Mesenchymal stem cell (in vitro differentiated cells and primary cell): Measurements from ENCODE around the gene PPP2R5E.
A peak's percentile ranks its signal among the peaks of the same experiment; 100 is the strongest.

Experiments used
- DNase-seq: peaks from one replicate; pipeline ENCODE4 v3.0.0-alpha.2; 2013
- H2AFZ ChIP-seq: one replicate; pipeline ENCODE4 v1.6.1; 2013; ENCODE audit warnings: low read depth, mild to moderate bottlenecking, control low read depth, inconsistent platforms, low read length, moderate library complexity
- H2AK5ac ChIP-seq: 2 replicates; pipeline ENCODE4 v1.6.1; 2013; ENCODE audit warnings: low read length, moderate library complexity, mild to moderate bottlenecking, inconsistent platforms; ENCODE audit not compliant: severe bottlenecking
- H2BK120ac ChIP-seq: one replicate; pipeline ENCODE4 v1.6.1; 2013; ENCODE audit warnings: low read depth, mild to moderate bottlenecking, inconsistent platforms, low read length, moderate library complexity
- H2BK12ac ChIP-seq, 2 experiments: one replicate each; pipeline ENCODE4 v1.6.1; 2013; ENCODE audit warnings: inconsistent platforms in 2 of 2, low read length in 2 of 2, mild to moderate bottlenecking in 2 of 2, moderate library complexity in 2 of 2, control low read depth in 1 of 2
- H2BK15ac ChIP-seq: one replicate; pipeline ENCODE4 v1.6.1; 2013; ENCODE audit warnings: mild to moderate bottlenecking, low read depth, inconsistent platforms; ENCODE audit not compliant: poor library complexity, severe bottlenecking
- H2BK5ac ChIP-seq: 2 replicates; pipeline ENCODE4 v1.6.1; 2013; ENCODE audit warnings: low read depth, mild to moderate bottlenecking, low read length, control low read depth, inconsistent platforms; ENCODE audit not compliant: poor library complexity, severe bottlenecking
- H3K14ac ChIP-seq, 2 experiments: one replicate each; pipeline ENCODE4 v1.6.1; 2013; ENCODE audit warnings: inconsistent platforms in 2 of 2, low read length in 2 of 2, control low read depth in 1 of 2, mild to moderate bottlenecking in 1 of 2, moderate library complexity in 1 of 2
- H3K18ac ChIP-seq, 2 experiments: one replicate each; pipeline ENCODE4 v1.6.1; 2013; ENCODE audit warnings: inconsistent platforms in 2 of 2, low read length in 2 of 2, control low read depth in 1 of 2, low read depth in 1 of 2, mild to moderate bottlenecking in 1 of 2
- H3K23ac ChIP-seq, 2 experiments: one replicate each; pipeline ENCODE4 v1.6.1; 2013; ENCODE audit warnings: inconsistent platforms in 2 of 2, low read length in 2 of 2, mild to moderate bottlenecking in 2 of 2, moderate library complexity in 2 of 2, control low read depth in 1 of 2
- H3K27ac ChIP-seq: 2 replicates; pipeline ENCODE4 v1.5.1; 2013; ENCODE audit warnings: mild to moderate bottlenecking, moderate library complexity, low read length, control low read depth, inconsistent platforms; ENCODE audit not compliant: poor library complexity, severe bottlenecking
- H3K27me3 ChIP-seq, 2 experiments: 2 replicates each; pipeline versions ENCODE4 v1.6.1 to v1.7.0; 2013; ENCODE audit warnings: low read length in 2 of 2, mild to moderate bottlenecking in 2 of 2, moderate library complexity in 2 of 2, control low read depth in 1 of 2, inconsistent platforms in 1 of 2; ENCODE audit not compliant: control insufficient read depth in 1 of 2, insufficient read depth in 1 of 2
- H3K36me3 ChIP-seq, 2 experiments: 2 replicates each; pipeline versions ENCODE4 v1.6.1 to v1.7.0; 2013; ENCODE audit warnings: low read length in 2 of 2, control low read depth in 1 of 2, inconsistent platforms in 1 of 2, low read depth in 1 of 2, mild to moderate bottlenecking in 1 of 2; ENCODE audit not compliant: insufficient read depth in 2 of 2, control insufficient read depth in 1 of 2
- H3K4ac ChIP-seq, 2 experiments: one replicate each; pipeline ENCODE4 v1.6.1; 2013; ENCODE audit warnings: inconsistent platforms in 2 of 2, low read length in 2 of 2, mild to moderate bottlenecking in 2 of 2, moderate library complexity in 2 of 2, control low read depth in 1 of 2, low read depth in 1 of 2
- H3K4me1 ChIP-seq: 2 replicates; pipeline ENCODE4 v1.6.1; 2013; ENCODE audit warnings: low read depth, low read length, control low read depth; ENCODE audit not compliant: control insufficient read depth, insufficient read depth
- H3K4me2 ChIP-seq: 2 replicates; pipeline ENCODE4 v1.6.1; 2013; ENCODE audit warnings: low read length, mild to moderate bottlenecking, inconsistent platforms; ENCODE audit not compliant: poor library complexity, severe bottlenecking
- H3K4me3 ChIP-seq, 2 experiments: 2 replicates each; pipeline versions ENCODE4 v1.5.1 to v1.7.0; 2013; ENCODE audit warnings: low read length in 2 of 2, mild to moderate bottlenecking in 2 of 2, control low read depth in 1 of 2, low read depth in 1 of 2; ENCODE audit not compliant: insufficient read depth in 1 of 2
- H3K79me1 ChIP-seq: replicated peaks from 2 replicates; pipeline ENCODE4 v1.6.1; 2013; ENCODE audit warnings: mild to moderate bottlenecking, control low read depth, low read length, inconsistent platforms; ENCODE audit not compliant: poor library complexity, severe bottlenecking
- H3K9ac ChIP-seq: 2 replicates; pipeline ENCODE4 v1.7.0; 2013; ENCODE audit warnings: mild to moderate bottlenecking, low read length, moderate library complexity
- H3K9me3 ChIP-seq: 2 replicates; pipeline ENCODE4 v1.7.0; 2013; ENCODE audit warnings: mild to moderate bottlenecking, low read length; ENCODE audit not compliant: control insufficient read depth
- H4K8ac ChIP-seq: one replicate; pipeline ENCODE4 v1.6.1; 2013; ENCODE audit warnings: inconsistent platforms, mild to moderate bottlenecking, low read length, moderate library complexity
- H4K91ac ChIP-seq: one replicate; pipeline ENCODE4 v1.6.1; 2013; ENCODE audit warnings: mild to moderate bottlenecking, low read length, inconsistent platforms
- WGBS: methylation state at CpG from one replicate; pipeline ENCODE4 v1.1.7; 2013; ENCODE audit warnings: mixed read lengths; 5-methylcytosine and 5-hydroxymethylcytosine counted together

The PPP2R5E gene

GRCh38 chr14:63475761-63476160 lies 67.4 kb downstream of the PPP2R5E start:
- Histone ChIP-seq H3K18ac (no peak overlapping the region), H2AFZ (no peak overlapping the region), H3K79me1 (peaks cover 23% of the 10 kb centered on the region), H3K36me3 (no peaks in the 10 kb centered on the region), H2BK15ac (no peak overlapping the region), H3K27me3 (no peaks in the 10 kb centered on the region), H4K91ac (no peak overlapping the region), H3K23ac (no peak overlapping the region), H3K4me1 (peaks cover 3% of the 10 kb centered on the region), H3K4ac (no peak overlapping the region), H3K27ac (no peak overlapping the region), H2BK120ac (no peak overlapping the region), H2BK12ac (no peak overlapping the region), H3K14ac (no peak overlapping the region), H2BK5ac (no peak overlapping the region), H3K4me2 (no peak overlapping the region), H3K4me3 (no peak overlapping the region), H3K9ac (no peak overlapping the region), H4K8ac (no peak overlapping the region), H3K9me3 (no peaks in the 10 kb centered on the region), H2AK5ac (no peak overlapping the region)
- DNase-seq = no peak

GRCh38 chr14:63474844-63475243 lies 68.3 kb downstream of the PPP2R5E start:
- Histone ChIP-seq H3K4ac (no peak overlapping the region), H2BK5ac (no peak overlapping the region), H2BK120ac (no peak overlapping the region), H4K8ac (no peak overlapping the region), H4K91ac (no peak overlapping the region), H2AK5ac (no peak overlapping the region), H3K4me1 (peaks cover 6% of the 10 kb centered on the region), H3K18ac (no peak overlapping the region), H3K14ac (no peak overlapping the region), H2AFZ (no peak overlapping the region), H3K4me3 (no peak overlapping the region), H2BK12ac (peak overlapping the region in 1 of 2 experiments; percentile 59), H3K23ac (no peak overlapping the region), H3K9ac (no peak overlapping the region), H3K27ac (no peak overlapping the region), H3K36me3 (no peaks in the 10 kb centered on the region), H3K79me1 (peaks cover 24% of the 10 kb centered on the region), H2BK15ac (no peak overlapping the region), H3K9me3 (no peaks in the 10 kb centered on the region), H3K27me3 (no peaks in the 10 kb centered on the region), H3K4me2 (no peak overlapping the region)
- DNase-seq = no peak
- WGBS = 98% methylated on average over 2 of the region's 3 CpGs

- Histone ChIP-seq H3K9ac (no peak overlapping the region), H3K27me3 (no peaks in the 10 kb centered on the region), H2BK15ac (no peak overlapping the region), H3K14ac (no peak overlapping the region), H3K4me1 (peaks cover 6% of the 10 kb centered on the region), H4K91ac (no peak overlapping the region), H2BK5ac (no peak overlapping the region), H3K23ac (no peak overlapping the region), H2BK120ac (no peak overlapping the region), H3K79me1 (peaks cover 23% of the 10 kb centered on the region), H3K4me3 (no peak overlapping the region), H2AFZ (no peak overlapping the region), H3K4ac (no peak overlapping the region), H3K4me2 (no peak overlapping the region), H3K9me3 (no peaks in the 10 kb centered on the region), H3K27ac (no peak overlapping the region), H3K18ac (no peak overlapping the region), H2AK5ac (no peak overlapping the region), H2BK12ac (peak overlapping the region in 1 of 2 experiments; percentile 29), H4K8ac (no peak overlapping the region), H3K36me3 (no peaks in the 10 kb centered on the region)
- DNase-seq = no peak
- 97% methylated on average over 3 of the region's 3 CpGs for WGBS
Observed at GRCh38 chr14:63474111-63474510, 69.1 kb downstream of the PPP2R5E start.

DNA sequence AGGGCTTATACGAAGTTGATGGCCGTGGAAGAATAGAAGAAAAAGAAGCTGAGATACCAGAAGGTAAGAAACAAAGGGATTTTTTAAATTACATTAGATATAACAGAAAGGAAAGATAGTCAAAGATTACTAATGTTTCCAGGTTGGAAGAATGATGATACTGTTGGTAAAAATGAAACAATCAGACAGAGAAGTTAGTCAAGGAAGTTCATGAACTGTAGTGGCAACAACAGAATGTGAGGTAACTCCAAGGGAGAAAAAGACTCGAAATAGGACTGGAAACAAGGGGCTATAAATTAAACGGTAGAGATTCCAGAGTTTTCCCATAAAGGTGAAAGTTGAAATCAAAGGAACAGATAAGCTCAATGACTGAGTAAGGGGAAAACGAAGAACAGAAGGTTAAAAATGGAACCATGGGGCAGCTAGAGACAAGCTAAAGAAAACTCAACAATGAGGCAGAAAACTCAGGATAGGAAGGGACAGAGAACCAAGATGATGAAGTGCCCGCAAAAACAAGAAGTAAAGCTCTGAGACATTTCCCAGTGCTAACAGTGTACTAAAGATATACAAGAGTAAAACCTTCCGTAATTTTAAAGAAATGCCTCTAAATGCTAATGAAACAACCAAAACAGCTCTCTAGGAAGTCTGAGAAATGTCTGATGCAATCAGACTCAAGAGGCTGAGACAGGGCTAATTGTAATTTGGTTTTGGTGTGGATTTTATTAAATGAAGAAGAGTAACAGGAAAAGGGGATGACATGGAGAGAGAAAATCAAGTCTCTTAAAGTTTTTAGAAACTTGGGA lies 70.0 kb downstream of the PPP2R5E start:
- Histone ChIP-seq H2BK5ac (no peak overlapping the region), H3K27ac (no peak overlapping the region), H3K4me3 (no peak overlapping the region), H3K14ac (no peak overlapping the region), H3K18ac (no peak overlapping the region), H3K79me1 (peaks cover 18% of the 10 kb centered on the region), H3K36me3 (no peaks in the 10 kb centered on the region), H3K4ac (no peak overlapping the region), H2AK5ac (no peak overlapping the region), H2BK120ac (no peak overlapping the region), H3K9ac (no peak overlapping the region), H2BK12ac (no peak overlapping the region), H2BK15ac (no peak overlapping the region), H3K23ac (no peak overlapping the region), H4K8ac (no peak overlapping the region), H2AFZ (no peak overlapping the region), H4K91ac (no peak overlapping the region), H3K9me3 (no peaks in the 10 kb centered on the region), H3K4me2 (no peak overlapping the region), H3K4me1 (peaks cover 6% of the 10 kb centered on the region), H3K27me3 (no peaks in the 10 kb centered on the region)
- DNase-seq = peak; percentile 45
- 81% methylated on average over 3 of the region's 7 CpGs for WGBS
